Fibroblast of pulmonary artery (primary cell): ENCODE data around the gene CTXND1.

Source experiments
- DNase-seq: peaks from one replicate; pipeline ENCODE4 v3.0.0-alpha.2; 2010; ENCODE audit warnings: low read depth
- H3K4me3 ChIP-seq: replicated peaks from 2 replicates; pipeline ENCODE4 v1.5.1; 2011; ENCODE audit warnings: low read depth, mild to moderate bottlenecking, control low read depth, low read length, moderate library complexity
- CTCF ChIP-seq: IDR thresholded peaks from 2 replicates; pipeline ENCODE4 v1.5.1; 2011; ENCODE audit warnings: mild to moderate bottlenecking, control low read depth, low read length, inconsistent platforms; ENCODE audit errors: missing control alignments

CTXND1 gene

GRCh38 chr15:80163217-80163616 is 88.8 kb downstream of the CTXND1 start:
- H3K4me3 ChIP-seq = no peak overlapping the region
- no peak for TF ChIP-seq CTCF
- DNase-seq = no peak

- H3K4me3 ChIP-seq = no peak overlapping the region
- DNase-seq = peak; percentile 72
- TF ChIP-seq CTCF = no peak
These were observed 89.9 kb downstream of the CTXND1 start for GRCh38 chr15:80162059-80162554.

- DNase-seq = no peak
- TF ChIP-seq CTCF = no peak
- no peak overlapping the region for H3K4me3 ChIP-seq
These were observed 90.5 kb downstream of the CTXND1 start for GRCh38 chr15:80161468-80162016.

- DNase-seq = peak; percentile 96
- no peak for TF ChIP-seq CTCF
- H3K4me3 ChIP-seq = no peak overlapping the region
These were observed 91.3 kb downstream of the CTXND1 start for GRCh38 chr15:80160570-80161156.

GRCh38 chr15:80159811-80160569 is 92.0 kb downstream of the CTXND1 start:
- TF ChIP-seq CTCF = no peak
- H3K4me3 ChIP-seq = no peak overlapping the region
- peak; percentile 90 for DNase-seq

- DNase-seq = no peak
- no peak for TF ChIP-seq CTCF
- H3K4me3 ChIP-seq = no peak overlapping the region
These were observed 92.7 kb downstream of the CTXND1 start for GRCh38 chr15:80159301-80159700.
